OCI-LY7 (cell line): Measurements from ENCODE around the gene SH3RF1.

Source experiments
- CTCF ChIP-seq: fragments of 200-600 bp; sonication (generic); conservative IDR thresholded peaks from 2 replicates; pipeline ENCODE4 v1.5.1; 2014; ENCODE audit warnings: mild to moderate bottlenecking, antibody characterized with exemption, low read length, moderate library complexity, mixed read lengths
- EZH2phosphoT487 ChIP-seq: fragments of 200-600 bp; sonication (generic); IDR thresholded peaks from 2 replicates; pipeline ENCODE4 v1.6.1; 2018; ENCODE audit warnings: low read depth, borderline replicate concordance, mild to moderate bottlenecking, mixed run types, antibody characterized with exemption, low read length, moderate library complexity, mixed read lengths

GRCh38 chr4:169164669-169165415 is 105.9 kb downstream of the SH3RF1 start:
- no peak for TF ChIP-seq CTCF
- TF ChIP-seq EZH2phosphoT487 = no peak
